Erythroblast (primary cell): Measurements from ENCODE around the gene PRKG1.

ENCODE experiments used
- GATA1 ChIP-seq: IDR thresholded peaks from 2 replicates; pipeline ENCODE4 v1.6.1; 2011; ENCODE audit warnings: low read depth, mild to moderate bottlenecking, control low read depth, low read length, moderate library complexity
- POLR2A ChIP-seq: IDR thresholded peaks from 2 replicates; pipeline ENCODE4 v1.6.1; 2011; ENCODE audit warnings: mild to moderate bottlenecking, low read length

- TF ChIP-seq POLR2A (no peak), GATA1 (no peak)
These were observed 87.7 kb downstream of the PRKG1 start for GRCh38 chr10:51162002-51162401.
